Rectal smooth muscle tissue (tissue), 1 donor: ENCODE measurements around the gene IL17F.

ENCODE experiments used
- H3K27ac ChIP-seq: one replicate; pipeline ENCODE4 v1.7.0; 2013; ENCODE audit warnings: low read depth, low read length, inconsistent platforms
- H3K27me3 ChIP-seq: one replicate; pipeline ENCODE4 v1.7.0; 2013; ENCODE audit warnings: low read length; ENCODE audit not compliant: control insufficient read depth, insufficient read depth
- H3K36me3 ChIP-seq: one replicate; pipeline ENCODE4 v1.7.0; 2013; ENCODE audit warnings: low read length; ENCODE audit not compliant: control insufficient read depth, insufficient read depth
- H3K4me1 ChIP-seq: one replicate; pipeline ENCODE4 v1.7.0; 2013; ENCODE audit warnings: low read length; ENCODE audit not compliant: control insufficient read depth, insufficient read depth
- H3K4me3 ChIP-seq: one replicate; pipeline ENCODE4 v1.7.0; 2013; ENCODE audit warnings: low read length
- H3K9ac ChIP-seq: one replicate; pipeline ENCODE4 v1.7.0; 2013; ENCODE audit warnings: low read length

Gene IL17F

GRCh38 chr6:52244400-52244799 lies at the start of gene IL17F:
TSS of gene IL17F (minus strand) at chr6:52244500. CDS start at chr6:52244429, 71 bp downstream.
- H3K27ac ChIP-seq: no peak within 1 kb of the TSS
- no peak within 1 kb of the TSS for H3K4me3 ChIP-seq
- H3K36me3 ChIP-seq: no peaks in the 10 kb centered on the region
- no peaks in the 10 kb centered on the region for H3K4me1 ChIP-seq
- no peak within 1 kb of the TSS for H3K9ac ChIP-seq
- no peaks in the 10 kb centered on the region for H3K27me3 ChIP-seq

DNA sequence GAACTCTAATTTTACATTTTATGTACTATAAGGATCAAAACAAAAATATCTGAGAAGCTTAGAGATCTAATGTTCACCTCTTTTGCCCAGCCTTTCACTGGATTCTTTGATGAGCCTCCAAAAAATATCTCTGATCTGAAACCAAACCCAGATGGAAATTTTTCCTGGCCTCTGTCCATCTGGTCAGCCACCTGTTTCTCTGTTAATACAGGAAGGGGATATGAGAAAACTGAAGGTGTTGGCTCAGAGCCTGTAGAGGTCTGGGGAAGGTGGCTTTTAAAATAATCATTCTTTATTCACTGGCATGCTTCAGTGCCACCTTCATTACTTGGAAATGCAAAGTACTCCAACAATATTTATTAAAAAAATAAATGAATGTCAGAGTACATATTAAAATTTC lies 48.8 kb upstream of the IL17F start:
- H3K36me3 ChIP-seq: no peaks in the 10 kb centered on the region
- no peak overlapping the region for H3K9ac ChIP-seq
- H3K4me3 ChIP-seq: no peak overlapping the region
- no peak overlapping the region for H3K27ac ChIP-seq
- H3K27me3 ChIP-seq: no peaks in the 10 kb centered on the region
- H3K4me1 ChIP-seq: no peaks in the 10 kb centered on the region

DNA sequence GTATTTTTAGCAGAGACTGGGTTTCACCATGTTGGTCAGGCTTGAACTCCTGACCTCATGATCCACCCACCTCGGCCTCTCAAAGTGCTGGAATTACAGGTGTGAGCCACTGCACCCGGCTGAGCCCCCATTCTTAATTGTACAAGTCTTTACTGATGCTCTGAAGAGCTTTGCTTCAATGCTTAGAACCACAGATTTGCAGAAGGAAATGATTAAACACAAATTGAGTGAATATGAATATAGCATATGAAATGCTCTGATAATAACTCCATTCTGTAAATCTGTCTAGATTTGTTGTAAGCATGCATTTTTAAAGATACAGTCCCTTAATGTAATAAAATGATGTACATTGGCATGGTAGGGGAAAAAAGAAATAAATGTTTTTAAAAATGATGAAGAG lies 44.5 kb upstream of the IL17F start:
- Histone ChIP-seq H3K27ac (no peak overlapping the region), H3K27me3 (no peaks in the 10 kb centered on the region), H3K36me3 (no peaks in the 10 kb centered on the region), H3K9ac (no peak overlapping the region), H3K4me1 (peaks cover 3% of the 10 kb centered on the region), H3K4me3 (no peak overlapping the region)

DNA sequence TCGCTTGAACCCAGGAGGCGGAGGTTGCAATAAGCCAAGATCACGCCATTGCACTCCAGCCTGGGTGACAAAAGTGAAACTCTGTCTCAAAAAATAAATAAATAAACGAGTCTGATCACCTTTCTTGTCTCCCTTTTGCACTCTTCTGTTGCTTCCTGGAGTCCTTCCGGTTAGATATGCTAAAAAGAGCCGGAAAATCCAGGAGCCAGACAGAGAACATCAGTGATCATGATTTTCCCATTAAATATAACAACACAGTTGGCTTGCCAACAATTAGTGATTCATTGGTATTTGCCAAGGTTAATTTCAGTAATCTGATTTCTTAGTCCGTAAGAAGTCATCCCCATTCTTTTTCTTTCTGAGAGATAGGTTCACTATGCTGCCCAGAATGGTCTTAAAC lies 43.9 kb upstream of the IL17F start:
- no peak overlapping the region for H3K27ac ChIP-seq
- H3K36me3 ChIP-seq: no peaks in the 10 kb centered on the region
- no peak overlapping the region for H3K4me3 ChIP-seq
- H3K9ac ChIP-seq: no peak overlapping the region
- no peaks in the 10 kb centered on the region for H3K27me3 ChIP-seq
- H3K4me1 ChIP-seq: peaks cover 6% of the 10 kb centered on the region

GRCh38 chr6:52286798-52287432 lies 42.6 kb upstream of the IL17F start:
- Histone ChIP-seq H3K36me3 (peaks cover 1% of the 10 kb centered on the region), H3K4me3 (no peak overlapping the region), H3K9ac (no peak overlapping the region), H3K4me1 (peaks cover 6% of the 10 kb centered on the region), H3K27ac (no peak overlapping the region), H3K27me3 (no peaks in the 10 kb centered on the region)

DNA sequence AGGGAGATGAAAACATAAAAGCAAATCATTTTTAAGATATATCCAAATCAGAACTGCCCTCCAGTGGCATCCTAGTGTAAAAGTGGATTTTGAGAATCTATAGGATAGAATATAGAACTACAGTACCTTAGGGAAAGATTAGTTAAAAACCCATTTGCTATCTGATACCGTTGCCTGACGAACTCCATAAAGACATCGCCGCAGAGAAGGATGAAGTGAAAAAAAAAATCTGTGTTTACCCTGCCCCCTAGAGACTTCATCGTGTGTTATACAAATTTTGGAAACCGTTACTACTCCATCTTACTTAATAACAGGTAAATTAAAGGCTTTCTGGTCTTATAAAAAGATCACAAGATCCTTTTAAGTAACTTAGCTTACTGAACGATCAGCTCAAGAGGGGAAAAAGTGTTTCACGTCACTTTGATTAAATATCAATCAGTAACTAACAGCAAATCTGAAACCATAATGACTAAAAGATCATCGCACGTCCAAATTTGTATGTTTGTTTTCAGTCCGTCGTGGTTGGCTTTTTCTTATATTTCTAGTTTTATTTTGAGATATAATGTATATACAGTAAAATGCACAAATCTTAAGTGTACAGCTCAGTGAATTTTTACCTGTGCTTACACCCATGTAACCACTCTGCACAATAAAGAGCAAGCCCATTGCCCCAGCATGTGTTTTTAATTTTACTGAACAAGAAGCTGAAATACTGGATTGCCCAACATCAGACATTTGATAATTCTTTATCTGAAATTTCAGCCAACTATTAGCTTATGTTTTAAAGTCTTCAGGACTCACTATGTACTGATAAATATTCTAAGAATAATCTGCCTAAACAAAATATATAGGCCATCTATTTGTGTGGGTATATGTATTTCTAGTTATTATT lies 41.1 kb upstream of the IL17F start:
- Histone ChIP-seq H3K27me3 (no peaks in the 10 kb centered on the region), H3K27ac (peak overlapping the region; percentile 11), H3K9ac (no peak overlapping the region), H3K36me3 (peaks cover 4% of the 10 kb centered on the region), H3K4me1 (peaks cover 6% of the 10 kb centered on the region), H3K4me3 (peak overlapping the region; percentile 78)

DNA sequence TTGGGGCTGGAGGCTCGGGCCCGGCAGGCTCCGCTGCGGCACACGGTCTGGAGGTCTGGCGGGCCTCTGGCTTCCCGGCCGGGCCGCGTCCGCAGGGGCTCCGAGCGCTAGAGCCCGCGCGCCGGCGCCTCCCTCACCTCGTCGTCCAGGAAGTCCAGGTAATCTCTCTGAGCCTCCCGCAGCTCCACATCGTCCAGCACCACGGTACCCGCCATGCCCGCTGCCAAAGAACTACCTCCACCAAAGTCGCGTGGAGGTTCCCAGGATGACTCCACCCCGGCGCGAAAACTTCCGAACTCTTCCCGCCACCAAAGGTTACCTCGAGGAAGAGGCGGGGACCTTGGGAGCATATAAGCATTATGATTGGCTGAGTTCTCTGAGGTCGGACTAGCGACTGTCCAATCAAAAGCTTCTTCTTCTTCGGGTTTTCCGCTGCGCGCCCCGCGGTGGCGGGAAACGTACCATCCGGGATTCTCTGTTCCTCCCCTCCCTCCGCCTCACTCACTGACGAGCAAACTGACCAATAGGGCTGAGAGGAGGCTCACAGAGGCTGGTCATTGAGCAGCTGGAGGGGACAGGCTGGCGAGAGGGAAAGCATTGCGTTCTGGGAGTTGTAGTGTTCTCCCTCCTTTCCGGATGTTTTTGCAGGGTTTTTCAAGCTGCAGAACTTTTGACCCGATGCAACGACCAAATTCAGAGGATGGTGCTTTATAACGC lies 40.3 kb upstream of the IL17F start, which contains the start of gene MCM3:
Gene MCM3 (minus strand): TSS at position 283 of the 717 bp plus-strand sequence. CDS start 68 bp downstream, at position 215.
- Histone ChIP-seq H3K9ac (peak within 1 kb of the TSS; percentile 8), H3K4me1 (peaks cover 6% of the 10 kb centered on the region), H3K27ac (peak within 1 kb of the TSS; percentile 63), H3K27me3 (no peaks in the 10 kb centered on the region), H3K36me3 (peaks cover 6% of the 10 kb centered on the region), H3K4me3 (peak within 1 kb of the TSS; percentile 91)

- peaks cover 9% of the 10 kb centered on the region for H3K36me3 ChIP-seq
- H3K27me3 ChIP-seq: no peaks in the 10 kb centered on the region
- peak overlapping the region; percentile 63 for H3K27ac ChIP-seq
- H3K4me3 ChIP-seq: peak overlapping the region; percentile 91
- H3K9ac ChIP-seq: peak overlapping the region; percentile 8
- peaks cover 6% of the 10 kb centered on the region for H3K4me1 ChIP-seq
Observed at GRCh38 chr6:52284131-52284459, 39.8 kb upstream of the IL17F start.

- Histone ChIP-seq H3K36me3 (peaks cover 16% of the 10 kb centered on the region), H3K9ac (no peak overlapping the region), H3K27me3 (no peaks in the 10 kb centered on the region), H3K4me1 (peaks cover 6% of the 10 kb centered on the region), H3K27ac (no peak overlapping the region), H3K4me3 (no peak overlapping the region)
Observed at GRCh38 chr6:52283111-52283510, 38.8 kb upstream of the IL17F start.

- H3K36me3 ChIP-seq: peaks cover 28% of the 10 kb centered on the region
- H3K4me1 ChIP-seq: no peaks in the 10 kb centered on the region
- H3K27ac ChIP-seq: no peak overlapping the region
- H3K4me3 ChIP-seq: no peak overlapping the region
- no peak overlapping the region for H3K9ac ChIP-seq
- H3K27me3 ChIP-seq: no peaks in the 10 kb centered on the region
Observed at GRCh38 chr6:52276130-52276529, 31.8 kb upstream of the IL17F start.

GRCh38 chr6:52271852-52272460 lies 27.7 kb upstream of the IL17F start:
- Histone ChIP-seq H3K4me1 (no peaks in the 10 kb centered on the region), H3K36me3 (peaks cover 26% of the 10 kb centered on the region), H3K27me3 (no peaks in the 10 kb centered on the region), H3K27ac (no peak overlapping the region), H3K4me3 (no peak overlapping the region), H3K9ac (no peak overlapping the region)
